Activated naive CD4-positive, alpha-beta T cell (primary cell): ENCODE results near the gene EDN1.

Source experiments
- DNase-seq, 4 experiments: peaks; one replicate each; lab custom pipeline; 2025; lab: John Stamatoyannopoulos, UW

EDN1 gene

GRCh38 chr6:12289933-12290820, at the start of gene EDN1:
EDN1 (plus strand) TSS chr6:12290361; CDS start chr6:12290630, 269 bp downstream.
- peak in 3 of 4 experiments; percentile 5 to 34 (median 20) for DNase-seq

- no peak for DNase-seq
These were observed 48.5 kb upstream of the EDN1 start for GRCh38 chr6:12241493-12242175.

- DNase-seq = no peak
These were observed 47.0 kb upstream of the EDN1 start for GRCh38 chr6:12243169-12243568.

GRCh38 chr6:12245360-12245759, 44.8 kb upstream of the EDN1 start:
- no peak for DNase-seq

GRCh38 chr6:12245763-12246718, 44.1 kb upstream of the EDN1 start:
- no peak for DNase-seq

- no peak for DNase-seq
These were observed 43.3 kb upstream of the EDN1 start for GRCh38 chr6:12246900-12247299.

- no peak for DNase-seq
These were observed 40.4 kb upstream of the EDN1 start for GRCh38 chr6:12249541-12250382.

GRCh38 chr6:12250383-12250770, 39.8 kb upstream of the EDN1 start:
- no peak for DNase-seq

- no peak for DNase-seq
These were observed 36.0 kb upstream of the EDN1 start for GRCh38 chr6:12254210-12254609.

- DNase-seq = no peak
These were observed 32.0 kb upstream of the EDN1 start for GRCh38 chr6:12258191-12258590.

GRCh38 chr6:12258591-12259075, 31.5 kb upstream of the EDN1 start:
- no peak for DNase-seq

GRCh38 chr6:12260458-12261093, 29.6 kb upstream of the EDN1 start:
- DNase-seq = no peak

GRCh38 chr6:12261502-12261901, 28.7 kb upstream of the EDN1 start:
- DNase-seq = no peak

GRCh38 chr6:12262236-12263061, 27.7 kb upstream of the EDN1 start:
- no peak for DNase-seq

- DNase-seq = no peak
These were observed 26.8 kb upstream of the EDN1 start for GRCh38 chr6:12263403-12263802.

GRCh38 chr6:12264671-12265070, 25.5 kb upstream of the EDN1 start:
- no peak for DNase-seq

GRCh38 chr6:12265296-12265695, 24.9 kb upstream of the EDN1 start:
- no peak for DNase-seq

- DNase-seq = no peak
These were observed 24.4 kb upstream of the EDN1 start for GRCh38 chr6:12265791-12266190.

- DNase-seq = no peak
These were observed 23.6 kb upstream of the EDN1 start for GRCh38 chr6:12266571-12266970.

- no peak for DNase-seq
These were observed 21.1 kb upstream of the EDN1 start for GRCh38 chr6:12269110-12269509.
